Measurements from ENCODE around the gene SPTY2D1.

The SPTY2D1 gene

DNA sequence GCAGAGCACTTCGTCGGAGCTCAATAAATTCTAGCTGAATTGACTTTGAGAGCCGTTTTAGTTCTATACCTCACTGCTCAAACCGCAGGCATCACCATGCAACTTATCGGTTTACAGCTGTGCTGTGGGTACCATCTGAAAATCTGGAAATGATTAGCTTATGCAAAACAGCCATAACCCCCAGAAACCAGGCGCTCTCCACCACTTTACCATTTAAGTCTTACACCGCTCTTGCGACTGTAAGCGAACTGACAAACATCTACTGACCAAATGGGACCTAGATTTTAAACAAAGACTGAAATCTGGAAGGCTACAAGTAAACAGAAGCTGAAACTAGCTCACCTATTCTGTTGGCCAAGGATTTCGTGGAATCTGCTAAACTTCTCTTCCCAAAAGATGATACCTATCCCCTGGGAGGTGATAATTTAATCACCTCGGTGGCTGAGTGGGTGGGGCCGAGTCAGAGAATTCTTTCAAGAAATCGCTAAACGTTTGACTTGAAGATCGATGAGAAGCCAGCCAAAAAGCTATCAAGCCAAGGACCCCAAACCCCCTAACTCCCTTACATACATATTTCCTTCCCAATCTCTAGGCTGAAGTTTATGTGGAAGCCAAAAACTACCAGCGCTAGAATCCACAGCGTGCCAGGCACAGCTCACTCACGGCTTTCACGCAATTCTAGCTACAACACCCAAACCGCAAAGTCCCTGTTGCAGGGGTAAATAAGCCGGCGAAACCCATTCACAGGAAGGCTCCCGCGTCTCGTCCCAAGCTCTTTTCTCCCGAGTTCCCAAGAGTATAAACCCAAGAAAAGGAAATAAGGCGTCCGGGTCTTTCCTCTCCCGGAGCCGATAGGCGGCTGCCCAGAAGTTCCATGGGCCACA lies 644 bp downstream of the SPTY2D1 start:
- Mint-ChIP-seq H3K27ac (peak overlapping the region; percentile 99), H3K4me3 (peak overlapping the region; percentile 96), H3K36me3 (peaks cover 56% of the 10 kb centered on the region), H3K4me1 (peaks cover 37% of the 10 kb centered on the region), H3K9me3 (no peaks in the 10 kb centered on the region)
- peak; percentile 49 for ATAC-seq
- peak; percentile 18 to 73 for DNase-seq (ENCODE audit: low spot score in 2 of 2)

DNA sequence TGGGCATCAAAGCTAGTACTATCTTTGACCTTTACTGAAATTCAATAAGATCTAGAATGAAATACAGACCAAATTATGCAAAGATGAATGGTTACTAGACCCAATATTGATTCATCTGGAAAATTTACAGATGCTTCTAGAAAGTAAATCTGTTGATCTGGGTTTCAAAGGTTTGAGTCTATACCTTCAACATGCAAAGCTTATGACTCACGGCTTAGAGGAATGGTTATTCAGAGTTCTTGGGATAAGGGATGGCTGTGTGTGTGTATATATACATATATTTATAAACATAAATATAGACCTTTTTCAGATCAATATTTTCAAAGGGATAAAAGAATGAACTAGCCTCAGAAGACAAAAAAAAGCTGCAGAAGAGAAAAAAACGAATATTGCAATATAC lies 1.3 kb downstream of the SPTY2D1 start:
- Mint-ChIP-seq H3K27ac (peak overlapping the region; percentile 99), H3K9me3 (no peaks in the 10 kb centered on the region), H3K4me3 (peak overlapping the region; percentile 96), H3K4me1 (peaks cover 44% of the 10 kb centered on the region), H3K36me3 (peaks cover 59% of the 10 kb centered on the region)
- DNase-seq (ENCODE audit: low spot score in 2 of 2): no peak
- ATAC-seq: no peak

DNA sequence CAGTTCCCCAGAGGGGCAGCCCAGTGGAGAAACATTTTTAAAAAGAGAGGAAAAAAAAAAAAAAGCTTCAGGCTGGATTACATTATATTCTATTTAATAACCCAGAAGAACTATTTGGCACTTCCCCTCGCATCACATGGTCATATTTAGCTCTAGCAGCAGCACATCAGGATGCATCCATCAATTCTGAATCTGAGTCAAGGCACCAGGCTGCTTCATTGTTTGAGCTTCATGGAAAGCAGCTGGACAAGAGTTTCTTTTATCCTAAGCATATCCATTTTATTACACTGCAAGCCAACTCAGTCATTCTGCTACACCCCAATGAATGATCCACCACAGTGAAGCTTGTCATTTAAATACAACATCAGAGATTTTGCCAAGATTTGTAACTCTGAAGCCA lies 10.0 kb downstream of the SPTY2D1 start:
- peaks cover 23% of the 10 kb centered on the region for H3K36me3 Mint-ChIP-seq
- no peaks in the 10 kb centered on the region for H3K9me3 Mint-ChIP-seq
- DNase-seq (ENCODE audit: low spot score in 2 of 2): no peak
- no peak overlapping the region for H3K4me3 Mint-ChIP-seq
- peaks cover 32% of the 10 kb centered on the region for H3K4me1 Mint-ChIP-seq
- ATAC-seq: no peak
- no peak overlapping the region for H3K27ac Mint-ChIP-seq

DNA sequence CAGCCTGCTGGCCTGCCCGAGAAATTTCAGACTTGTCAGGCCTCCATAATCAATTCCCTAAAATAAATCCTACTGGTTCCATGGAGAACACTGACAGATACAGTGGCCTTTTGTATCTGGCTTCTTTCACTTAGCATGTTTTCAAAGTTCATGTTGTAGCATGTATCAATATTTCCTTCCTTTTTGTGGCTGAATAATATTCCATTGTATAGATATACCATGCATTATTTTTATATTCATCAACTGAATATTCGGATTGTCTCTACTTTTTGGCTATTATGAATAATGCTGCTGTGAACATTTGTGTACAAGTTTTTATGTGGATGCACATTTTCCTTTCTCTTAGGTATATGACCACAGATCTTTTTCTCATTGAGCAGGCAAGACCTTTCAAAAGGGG lies 10.4 kb downstream of the SPTY2D1 start:
- Mint-ChIP-seq H3K9me3 (no peaks in the 10 kb centered on the region), H3K4me3 (no peak overlapping the region), H3K36me3 (peaks cover 19% of the 10 kb centered on the region), H3K4me1 (peaks cover 32% of the 10 kb centered on the region), H3K27ac (no peak overlapping the region)
- no peak for ATAC-seq
- DNase-seq (ENCODE audit: low spot score in 2 of 2): no peak

DNA sequence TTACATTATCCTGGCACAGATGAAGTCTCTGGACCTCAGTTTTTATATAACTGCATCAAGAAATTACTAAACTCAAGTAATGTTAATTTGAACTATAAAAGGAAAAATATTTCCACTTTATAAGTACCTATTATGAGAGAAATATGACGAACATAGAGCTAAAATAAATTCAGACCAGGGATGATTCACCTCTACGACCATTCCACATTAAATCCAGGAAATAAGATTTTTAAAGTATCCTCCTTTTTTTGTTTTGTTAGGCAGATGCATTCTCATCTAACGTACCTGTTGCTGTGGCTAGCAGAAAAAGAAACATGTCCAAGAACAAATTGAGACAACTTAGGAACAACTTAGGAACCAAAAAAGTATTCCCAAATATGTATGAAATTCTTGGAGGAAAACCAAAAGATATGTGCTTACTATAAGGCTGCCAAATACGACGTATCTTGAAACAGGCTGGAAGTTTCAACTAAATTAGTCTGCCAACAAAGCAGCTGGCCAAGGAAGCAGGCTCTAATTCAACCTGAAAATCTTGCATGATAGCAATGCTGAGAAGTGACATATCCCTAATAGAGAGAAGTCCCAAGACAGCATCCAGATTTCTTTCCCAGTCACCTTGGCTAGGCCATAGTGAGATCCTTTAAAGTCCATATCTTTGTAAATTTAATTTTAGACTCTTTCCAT lies 15.7 kb downstream of the SPTY2D1 start:
- peak overlapping the region; percentile 54 for H3K27ac Mint-ChIP-seq
- peaks cover 42% of the 10 kb centered on the region for H3K36me3 Mint-ChIP-seq
- H3K9me3 Mint-ChIP-seq: no peaks in the 10 kb centered on the region
- no peak for DNase-seq (ENCODE audit: low spot score in 2 of 2)
- H3K4me1 Mint-ChIP-seq: peaks cover 52% of the 10 kb centered on the region
- H3K4me3 Mint-ChIP-seq: peak overlapping the region; percentile 52
- ATAC-seq: no peak

DNA sequence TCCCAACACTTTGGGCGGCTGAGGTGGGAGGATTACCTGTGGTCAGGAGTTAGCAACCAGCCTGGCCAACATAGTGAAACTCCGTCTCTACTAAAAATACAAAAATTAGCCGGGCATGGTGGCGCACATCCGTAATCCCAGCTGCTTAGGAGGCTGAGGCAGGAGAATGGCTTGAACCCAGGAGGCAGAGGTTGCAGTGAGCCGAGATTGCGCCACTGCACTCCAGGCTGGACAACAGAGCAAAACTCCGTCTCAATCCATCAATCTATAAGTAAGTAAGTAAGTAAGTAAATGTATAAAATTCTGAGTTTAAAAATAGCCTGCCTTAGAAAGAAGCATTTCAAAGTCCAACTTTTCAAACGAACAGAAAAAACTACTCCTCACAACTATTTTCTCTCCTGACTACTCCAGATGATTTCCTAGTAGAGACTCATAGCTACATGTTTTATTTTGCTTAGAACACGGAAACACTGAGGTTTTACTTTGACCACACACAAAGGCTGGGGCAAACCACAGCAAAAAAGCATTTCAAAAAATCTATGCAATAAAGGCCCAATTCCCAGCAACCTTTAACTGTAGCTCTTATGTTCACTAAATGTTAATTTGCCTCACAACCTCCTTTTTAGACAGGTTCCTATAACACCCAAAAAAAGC lies 16.3 kb downstream of the SPTY2D1 start:
- peaks cover 49% of the 10 kb centered on the region for H3K36me3 Mint-ChIP-seq
- ATAC-seq: peak; percentile 74
- H3K27ac Mint-ChIP-seq: peak overlapping the region; percentile 54
- H3K4me1 Mint-ChIP-seq: peaks cover 55% of the 10 kb centered on the region
- no peak for DNase-seq (ENCODE audit: low spot score in 2 of 2)
- no peaks in the 10 kb centered on the region for H3K9me3 Mint-ChIP-seq
- peak overlapping the region; percentile 52 for H3K4me3 Mint-ChIP-seq

DNA sequence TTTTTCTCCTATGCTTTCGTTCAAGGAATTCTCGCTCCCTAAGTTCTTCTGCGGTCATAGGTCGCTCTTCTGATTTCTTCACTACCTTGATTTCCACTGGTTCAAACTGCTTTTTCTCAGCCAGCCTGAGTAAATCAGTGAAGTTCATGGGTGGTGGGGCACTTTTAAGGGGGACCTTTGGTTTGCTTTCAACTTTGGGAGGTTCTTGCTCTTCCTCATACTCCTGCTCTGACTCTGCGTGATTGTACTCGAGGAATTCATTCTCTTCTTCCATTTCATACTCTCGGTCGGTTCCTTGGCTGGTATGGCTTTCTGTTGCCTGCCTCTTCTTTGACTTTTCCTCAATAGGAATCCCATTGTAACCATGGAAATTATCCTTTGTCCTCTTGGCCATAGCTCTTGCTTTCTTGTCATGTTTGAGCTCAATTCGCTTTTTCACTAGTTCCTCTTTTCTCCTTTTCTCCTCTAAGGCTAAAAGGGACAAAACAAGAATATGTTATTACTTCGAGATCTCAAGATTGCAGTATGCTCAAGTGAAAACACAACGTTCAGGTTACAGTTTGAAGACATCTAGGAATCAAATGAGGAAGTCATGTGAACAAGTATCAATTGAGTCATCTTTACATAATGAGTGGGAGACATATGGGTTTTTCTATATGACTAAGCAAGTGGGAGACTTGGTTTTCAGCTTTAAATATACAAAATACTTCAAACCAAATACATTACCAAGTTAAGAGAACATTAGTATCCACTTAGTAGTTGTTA lies 18.3 kb downstream of the SPTY2D1 start:
- no peak for DNase-seq (ENCODE audit: low spot score in 2 of 2)
- Mint-ChIP-seq H3K9me3 (no peaks in the 10 kb centered on the region), H3K4me1 (peaks cover 48% of the 10 kb centered on the region), H3K36me3 (peaks cover 65% of the 10 kb centered on the region), H3K4me3 (peak overlapping the region; percentile 52), H3K27ac (peak overlapping the region; percentile 82)
- ATAC-seq: peak; percentile 94

DNA sequence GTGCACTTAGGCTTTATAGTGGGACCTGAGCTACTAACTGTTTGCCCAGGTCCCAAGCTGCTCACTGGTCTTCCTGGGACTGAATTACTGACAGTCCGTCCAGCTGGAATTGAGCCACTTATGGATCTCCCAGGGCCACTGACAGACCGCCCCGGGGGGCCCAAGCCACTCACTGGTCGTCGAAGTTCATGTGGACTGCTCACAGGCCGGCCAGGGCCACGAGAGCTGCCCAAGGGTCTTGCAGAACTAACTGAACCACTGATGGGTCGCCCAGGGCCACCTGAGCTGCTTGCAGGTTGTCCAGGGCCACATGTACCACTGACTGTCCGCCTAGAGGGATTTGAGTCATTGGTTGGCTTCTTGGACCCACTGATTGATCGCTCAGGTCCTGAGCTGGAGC lies 19.5 kb downstream of the SPTY2D1 start:
- no peaks in the 10 kb centered on the region for H3K9me3 Mint-ChIP-seq

DNA sequence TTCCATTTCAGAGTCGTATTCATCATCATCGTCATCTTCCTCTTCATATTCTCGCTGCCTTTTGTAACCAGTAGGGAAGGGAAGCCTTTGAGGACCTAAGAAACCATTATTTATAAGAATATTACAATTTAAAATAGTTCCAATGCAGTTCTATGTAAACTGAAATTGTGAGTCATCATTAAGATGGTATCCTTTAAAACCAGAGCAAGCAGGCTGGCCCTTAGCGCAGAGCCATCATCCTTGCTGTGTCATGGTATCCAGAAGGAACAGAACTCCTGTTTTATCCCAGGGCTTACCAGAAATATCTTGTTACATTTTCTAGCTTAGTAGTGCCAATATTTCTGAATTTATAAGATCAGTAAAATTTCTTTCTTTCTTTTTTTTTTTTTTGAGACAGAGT lies 21.7 kb downstream of the SPTY2D1 start:
- H3K4me1 Mint-ChIP-seq: peaks cover 30% of the 10 kb centered on the region
- no peak overlapping the region for H3K4me3 Mint-ChIP-seq
- ATAC-seq (no peak), DNase-seq (ENCODE audit: low spot score in 2 of 2) (no peak)
- no peaks in the 10 kb centered on the region for H3K9me3 Mint-ChIP-seq
- peaks cover 92% of the 10 kb centered on the region for H3K36me3 Mint-ChIP-seq
- H3K27ac Mint-ChIP-seq: no peak overlapping the region

More for the DNA sequence above, 19.5 kb downstream of the SPTY2D1 start:
- H3K4me3 Mint-ChIP-seq: no peak overlapping the region
- peak overlapping the region; percentile 81 for H3K27ac Mint-ChIP-seq
- no peak for DNase-seq (ENCODE audit: low spot score in 2 of 2)
- ATAC-seq: no peak
- H3K4me1 Mint-ChIP-seq: peaks cover 48% of the 10 kb centered on the region
- H3K36me3 Mint-ChIP-seq: peaks cover 76% of the 10 kb centered on the region

DNA sequence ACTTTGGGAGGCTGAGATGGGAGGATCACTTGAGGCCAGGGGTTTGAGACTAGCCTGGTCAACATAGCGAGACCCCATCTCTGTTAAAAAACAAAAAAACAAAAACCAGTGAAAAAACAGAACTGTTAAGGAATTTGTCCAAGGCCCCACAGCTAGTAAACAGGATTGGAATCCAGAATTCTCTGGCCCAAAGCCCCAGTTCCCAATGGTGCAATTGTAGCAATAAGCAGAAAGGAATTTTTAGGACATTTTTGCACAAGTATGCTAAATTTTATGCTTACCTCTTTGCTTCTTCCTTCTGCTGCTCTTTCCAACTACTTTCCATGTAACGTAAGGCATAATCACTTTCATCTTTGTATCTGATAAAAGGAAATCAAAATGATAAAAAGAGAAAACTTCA lies 22.9 kb downstream of the SPTY2D1 start:
- Mint-ChIP-seq H3K9me3 (no peaks in the 10 kb centered on the region), H3K4me1 (peaks cover 22% of the 10 kb centered on the region), H3K4me3 (no peak overlapping the region), H3K27ac (no peak overlapping the region), H3K36me3 (peaks cover 100% of the 10 kb centered on the region)
- ATAC-seq: no peak
- no peak for DNase-seq (ENCODE audit: low spot score in 2 of 2)

DNA sequence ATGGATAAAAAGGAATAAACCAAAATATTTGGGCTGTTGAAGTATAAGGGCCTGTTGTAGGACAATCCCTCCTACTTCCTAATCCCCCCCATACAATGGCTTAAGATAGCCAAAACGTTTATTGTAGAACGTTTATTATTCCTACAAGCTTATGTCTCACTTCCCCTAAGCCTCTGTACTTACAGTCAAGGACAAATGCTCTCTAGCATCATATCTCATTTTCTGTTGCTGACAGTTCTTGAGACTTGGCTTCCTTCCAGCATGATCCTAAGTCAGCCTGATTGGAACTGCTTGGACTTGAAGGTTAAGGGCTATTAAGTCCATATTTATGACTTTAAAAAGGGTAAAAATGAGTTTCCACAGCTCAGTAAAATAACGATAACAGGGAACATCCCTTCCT lies 25.8 kb downstream of the SPTY2D1 start:
- DNase-seq (ENCODE audit: low spot score in 2 of 2) (no peak), ATAC-seq (no peak)
- peaks cover 80% of the 10 kb centered on the region for H3K36me3 Mint-ChIP-seq

DNA sequence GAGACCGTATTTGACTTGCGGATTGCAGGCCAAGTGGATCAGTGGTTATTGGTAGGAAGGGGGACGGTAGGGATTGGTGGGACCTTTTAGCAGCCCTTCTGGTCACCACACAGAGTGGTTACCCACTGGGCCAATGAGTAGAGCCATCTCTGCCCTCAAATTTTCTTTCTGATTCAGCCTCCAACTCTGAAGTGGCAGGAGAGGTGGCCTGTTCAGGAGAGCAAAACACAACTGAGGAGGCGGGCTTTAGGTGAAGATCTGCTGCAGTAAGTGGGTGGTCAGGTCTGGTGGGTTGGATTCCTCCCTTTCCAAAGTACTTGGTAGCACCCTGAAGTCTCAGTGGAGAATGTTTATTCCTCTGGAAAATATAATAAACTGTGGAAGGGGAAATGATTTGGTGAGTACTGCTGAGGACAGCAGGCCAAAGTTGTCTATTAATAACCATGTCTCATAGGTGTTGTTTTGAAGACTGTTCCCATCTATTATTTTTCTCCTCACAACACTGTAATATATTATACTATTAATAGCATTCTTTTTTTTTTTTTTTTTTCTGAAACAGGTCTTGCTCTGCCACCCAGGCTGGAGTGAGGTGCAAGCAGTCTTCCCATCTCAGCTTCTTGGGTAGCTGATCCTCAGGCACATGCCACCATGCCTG lies 33.1 kb downstream of the SPTY2D1 start:
- H3K27ac Mint-ChIP-seq: no peak overlapping the region
- H3K4me3 Mint-ChIP-seq: no peak overlapping the region
- ATAC-seq (no peak), DNase-seq (ENCODE audit: low spot score in 2 of 2) (no peak)
- H3K9me3 Mint-ChIP-seq: no peaks in the 10 kb centered on the region
- H3K4me1 Mint-ChIP-seq: no peaks in the 10 kb centered on the region
- peaks cover 6% of the 10 kb centered on the region for H3K36me3 Mint-ChIP-seq

More for the DNA sequence above, 25.8 kb downstream of the SPTY2D1 start:
- no peak overlapping the region for H3K4me3 Mint-ChIP-seq
- H3K9me3 Mint-ChIP-seq: no peaks in the 10 kb centered on the region
- H3K4me1 Mint-ChIP-seq: peaks cover 2% of the 10 kb centered on the region
- no peak overlapping the region for H3K27ac Mint-ChIP-seq

DNA sequence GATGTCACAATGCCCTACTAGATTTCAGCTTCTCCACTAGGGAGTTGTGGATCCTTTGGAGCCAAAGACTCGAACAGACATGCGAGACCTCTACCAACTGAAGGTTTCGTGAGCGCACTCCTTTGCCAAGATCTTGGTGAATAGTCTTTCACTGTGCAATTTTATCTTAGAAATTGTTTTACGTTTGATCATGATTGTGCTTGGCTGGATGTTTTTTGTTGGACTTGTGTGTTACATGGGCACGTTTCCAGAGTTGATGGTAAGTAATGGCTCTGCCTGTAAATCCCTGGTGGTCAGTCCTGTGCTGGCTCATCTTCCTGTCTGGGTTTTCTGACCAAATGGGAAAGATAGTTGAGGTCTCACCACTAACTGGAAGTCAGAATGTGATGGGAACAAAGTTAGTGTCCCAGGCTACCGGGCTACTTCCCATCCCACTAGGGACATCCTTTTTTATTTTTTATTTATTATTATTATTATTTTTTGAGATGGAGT lies 34.4 kb downstream of the SPTY2D1 start, which contains the start of gene MISFA:
Gene MISFA, plus strand, starts transcription at position 51 of the 492 bp plus-strand sequence. Its CDS starts 140 bp downstream, at position 191.
- DNase-seq (ENCODE audit: low spot score in 2 of 2) (no peak), ATAC-seq (no peak)
- no peaks in the 10 kb centered on the region for H3K9me3 Mint-ChIP-seq
- no peak within 1 kb of the TSS for H3K4me3 Mint-ChIP-seq
- no peaks in the 10 kb centered on the region for H3K36me3 Mint-ChIP-seq
- H3K27ac Mint-ChIP-seq: no peak within 1 kb of the TSS
- H3K4me1 Mint-ChIP-seq: no peaks in the 10 kb centered on the region

DNA sequence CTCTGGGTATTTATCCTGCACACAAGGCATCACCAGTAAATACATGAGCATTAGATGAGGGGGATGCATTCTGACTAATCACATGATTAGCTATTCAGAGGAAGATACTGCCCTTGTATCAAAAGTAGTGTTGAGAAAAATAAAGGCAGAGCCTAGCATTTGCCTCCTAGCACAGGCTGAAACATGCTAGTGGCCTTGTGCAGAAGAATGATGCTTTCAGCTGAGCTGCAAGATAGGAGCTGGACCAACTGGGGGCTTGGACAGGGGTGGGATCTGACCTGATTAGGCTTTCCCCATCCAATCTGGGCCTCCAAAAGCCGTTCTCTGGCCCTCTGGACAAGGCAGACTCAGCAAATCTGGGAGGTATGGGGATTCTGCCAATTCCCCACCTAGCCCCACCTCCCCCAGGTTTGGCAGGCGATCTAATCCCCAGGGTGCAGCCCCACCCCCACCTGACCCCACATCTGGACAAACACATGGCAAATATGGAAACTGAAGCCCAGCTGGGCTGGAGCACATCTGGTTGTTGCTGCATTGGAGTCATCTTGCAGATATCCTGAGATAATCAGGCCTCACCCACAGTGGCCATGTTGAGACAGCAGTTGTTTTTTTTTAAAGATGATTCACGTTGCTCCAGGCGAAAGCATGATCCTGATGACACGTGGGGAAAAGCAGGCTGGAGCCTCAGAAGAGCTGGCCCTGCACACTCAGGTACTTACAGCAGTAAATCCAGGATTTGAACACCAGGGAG lies 39.0 kb downstream of the SPTY2D1 start:
- Mint-ChIP-seq H3K4me3 (no peak overlapping the region), H3K27ac (no peak overlapping the region), H3K9me3 (no peaks in the 10 kb centered on the region), H3K4me1 (no peaks in the 10 kb centered on the region), H3K36me3 (no peaks in the 10 kb centered on the region)
- no peak for ATAC-seq
- DNase-seq (ENCODE audit: low spot score in 2 of 2): no peak
